ENCODE measurements around the gene ARHGAP42. TPM values are rescaled to one million over a fixed set of nuclear protein-coding genes. Genes with fewer than 3 reads are reported as not detected.

The ARHGAP42 gene
- total RNA-seq, 1 experiment from 2014 or later = 7.1 TPM

- DNase-seq (ENCODE audit: low read depth, low spot score) = no peak
- no TSS peak for BruUV-seq (replicated peaks)
- Histone ChIP-seq H3K4me1 (ENCODE audit: control insufficient read depth, insufficient read depth, low read length) (no peaks in the 10 kb centered on the region), H3K4me3 (ENCODE audit: low read depth in 2 of 2, low read length in 2 of 2) (no peak overlapping the region), H3K27ac (ENCODE audit: low read length) (no peak overlapping the region), H3K9me3 (ENCODE audit: control insufficient read depth, insufficient read depth, low read depth, low read length) (no peaks in the 10 kb centered on the region), H3K27me3 (ENCODE audit: control insufficient read depth, insufficient read depth, low read length) (0 out of 2 replicates have a peak, but pooled peaks cover 3% of the 10 kb centered on the region), H3K36me3 (ENCODE audit: control insufficient read depth, insufficient read depth, low read length) (no peaks in the 10 kb centered on the region)
- no peak for ATAC-seq
- intact Hi-C loops (cut with micrococcal nuclease; ENCODE audit: unreplicated experiment) (no loop called here), in situ Hi-C loops (cut with HindIII; ENCODE audit: low pct_unique_long_range_greater_than_20kb, low sequenced_read_pairs) (no loop called here)
- TF ChIP-seq CTCF (IDR thresholded peaks at IDR 0.05) = no peak
- no peak for TF ChIP-seq TCF7L2 (IDR thresholded peaks at IDR 0.05; ENCODE audit: low read depth, low read length)
- TF ChIP-seq REST (IDR thresholded peaks at IDR 0.05; ENCODE audit: insufficient read depth in 1 of 2, low read depth in 2 of 2, low read length in 1 of 2) = no peak
- no peak for TF ChIP-seq POLR2AphosphoS5 (IDR thresholded peaks at IDR 0.05; ENCODE audit: low read depth, low read length)
- TF ChIP-seq SIN3A (IDR thresholded peaks at IDR 0.05; ENCODE audit: borderline replicate concordance, insufficient read depth, low read depth, low read length) = no peak
- ChIA-PET CTCF (interaction anchor here (0.6 kb wide), 1 partner anchor 284 kb away, joined by 3 read pairs; no protein-coding TSS in a partner anchor), POLR2A (no interaction called here)
These were observed 322.0 kb downstream of the ARHGAP42 start for GRCh38 chr11:101008961-101009689.

GRCh38 chr11:101009690-101010055, 322.6 kb downstream of the ARHGAP42 start:
- BruUV-seq (replicated peaks) = no TSS peak
- ATAC-seq = no peak
- POLR2A ChIA-PET = no interaction called here

More at GRCh38 chr11:101009690-101010055, 322.6 kb downstream of the ARHGAP42 start:
- Histone ChIP-seq H3K9me3 (ENCODE audit: control insufficient read depth, insufficient read depth, low read depth, low read length) (no peaks in the 10 kb centered on the region), H3K4me1 (ENCODE audit: control insufficient read depth, insufficient read depth, low read length) (no peaks in the 10 kb centered on the region), H3K36me3 (ENCODE audit: control insufficient read depth, insufficient read depth, low read length) (no peaks in the 10 kb centered on the region), H3K27me3 (ENCODE audit: control insufficient read depth, insufficient read depth, low read length) (0 out of 2 replicates have a peak, but pooled peaks cover 2% of the 10 kb centered on the region), H3K4me3 (ENCODE audit: low read depth in 2 of 2, low read length in 2 of 2) (no peak overlapping the region), H3K27ac (ENCODE audit: low read length) (no peak overlapping the region)
- intact Hi-C loops (cut with micrococcal nuclease; ENCODE audit: unreplicated experiment) (no loop called here), in situ Hi-C loops (cut with HindIII; ENCODE audit: low pct_unique_long_range_greater_than_20kb, low sequenced_read_pairs) (no loop called here)
- no peak for TF ChIP-seq TCF7L2 (IDR thresholded peaks at IDR 0.05; ENCODE audit: low read depth, low read length)
- no peak for TF ChIP-seq POLR2AphosphoS5 (IDR thresholded peaks at IDR 0.05; ENCODE audit: low read depth, low read length)
- no peak for TF ChIP-seq REST (IDR thresholded peaks at IDR 0.05; ENCODE audit: insufficient read depth in 1 of 2, low read depth in 2 of 2, low read length in 1 of 2)
- no peak for TF ChIP-seq SIN3A (IDR thresholded peaks at IDR 0.05; ENCODE audit: borderline replicate concordance, insufficient read depth, low read depth, low read length)
- no peak for TF ChIP-seq CTCF (IDR thresholded peaks at IDR 0.05)
- DNase-seq (ENCODE audit: low read depth, low spot score) = no peak
- CTCF ChIA-PET = no interaction called here

All from Panc1 (cell line).